HCT116 (cell line): ENCODE measurements around the gene DYDC2. TPM values are rescaled to one million over a fixed set of nuclear protein-coding genes. Genes with fewer than 3 reads are reported as not detected.

Experiments
- ATAC-seq: fragments of 200-7000 bp; cut with Tn5 transposase; 2 replicates; pipeline ENCODE4 v1.9.1; 2020; ENCODE audit warnings: mild to moderate bottlenecking, moderate library complexity
- BruUV-seq: library from RNA; stranded (reverse); fragments of 400-500 nt; replicated peaks from 2 replicates; lab custom pipeline; 2021; lab: Mats Ljungman, UMichigan
- CTCF ChIA-PET: fragments of 300-600 bp; sonication (Branson Sonifier 250); formaldehyde crosslinking; loops from one replicate; lab custom pipeline; 2021; ENCODE audit warnings: antibody characterized with exemption; lab: Charles Lee
- POLR2A ChIA-PET: fragments of 300-600, 350-600 bp; sonication (Branson Sonifier 250); formaldehyde crosslinking; loops from one replicate; lab custom pipeline; 2021; ENCODE audit warnings: antibody characterized with exemption; lab: Charles Lee
- RAD21 ChIA-PET, 2 experiments: fragments of 300-600 bp; sonication (Branson Sonifier 250); formaldehyde crosslinking; loops; one replicate each; lab custom pipeline; 2023; ENCODE audit warnings: low total read pairs in 2 of 2; ENCODE audit not compliant: uncharacterized antibody in 2 of 2, unreplicated experiment in 2 of 2, low non-redundant PET in 1 of 2; lab: Charles Lee
- DNase-seq: peaks from one replicate; pipeline ENCODE4 v3.0.0-alpha.2; 2010; ENCODE audit warnings: low read depth, low spot score
- H2AFZ ChIP-seq: fragments of 200-600 bp; shearing (Covaris generic), sonication (generic); 2 replicates; pipeline ENCODE4 v1.6.1; 2017; ENCODE audit warnings: low read depth, mixed run types, mixed read lengths, antibody characterized with exemption, low read length; ENCODE audit not compliant: poor library complexity, severe bottlenecking
- H3K27ac ChIP-seq: 2 replicates; pipeline ENCODE4 v1.5.1; 2012; ENCODE audit warnings: low read depth, low read length
- H3K27me3 ChIP-seq: fragments of 200-600 bp; sonication (generic); 2 replicates; pipeline ENCODE4 v1.6.1; 2016; ENCODE audit warnings: mixed run types, low read length, mixed read lengths; ENCODE audit not compliant: insufficient read depth
- H3K36me3 ChIP-seq, 2 experiments: fragments of 200-500 bp in 1 of 2; fragments of 200-600 bp in 1 of 2; sonication (Bioruptor generic) in 1 of 2; sonication (generic) in 1 of 2; 2 replicates each; pipeline versions ENCODE4 v1.5.1 to v1.6.1; 2014 to 2016; ENCODE audit warnings: low read length in 2 of 2, inconsistent platforms in 1 of 2, mixed read lengths in 1 of 2, mixed run types in 1 of 2; ENCODE audit not compliant: insufficient read depth in 2 of 2, control insufficient read depth in 1 of 2
- H3K4me1 ChIP-seq, 2 experiments: fragments of 200-600 bp in 1 of 2; sonication (generic) in 1 of 2; 2 replicates each; pipeline versions ENCODE4 v1.5.1 to v1.6.1; 2012 to 2017; ENCODE audit warnings: low read length in 2 of 2, inconsistent platforms in 1 of 2, mild to moderate bottlenecking in 1 of 2, mixed read lengths in 1 of 2, mixed run types in 1 of 2, moderate library complexity in 1 of 2; ENCODE audit not compliant: insufficient read depth in 2 of 2, control insufficient read depth in 1 of 2
- H3K4me2 ChIP-seq: fragments of 200-600 bp; sonication (generic); 2 replicates; pipeline ENCODE4 v1.6.1; 2017; ENCODE audit warnings: mixed run types, low read length, mixed read lengths
- H3K4me3 ChIP-seq, 2 experiments: fragments of 200-600 bp in 1 of 2; sonication (generic) in 1 of 2; replicated peaks in 1 of 2; 2 replicates each; pipeline ENCODE4 v1.5.1; 2011 to 2016; ENCODE audit warnings: low read length in 2 of 2, control low read depth in 1 of 2, low read depth in 1 of 2, mild to moderate bottlenecking in 1 of 2, mixed read lengths in 1 of 2, mixed run types in 1 of 2
- H3K79me2 ChIP-seq: fragments of 200-600 bp; sonication (generic); 2 replicates; pipeline ENCODE4 v1.6.1; 2017; ENCODE audit warnings: mild to moderate bottlenecking, mixed run types, low read length, moderate library complexity, mixed read lengths; ENCODE audit not compliant: insufficient read depth
- H3K9ac ChIP-seq: fragments of 200-600 bp; sonication (generic); 2 replicates; pipeline ENCODE4 v1.6.1; 2016; ENCODE audit warnings: low read length, mixed read lengths
- H3K9me2 ChIP-seq: fragments of 200-600 bp; sonication (generic), shearing (Covaris generic); 2 replicates; pipeline ENCODE4 v1.6.1; 2017; ENCODE audit warnings: mixed run types, mild to moderate bottlenecking, moderate library complexity; ENCODE audit not compliant: insufficient read depth
- H3K9me3 ChIP-seq, 2 experiments: fragments of 200-500 bp in 1 of 2; fragments of 200-600 bp in 1 of 2; sonication (Bioruptor generic) in 1 of 2; sonication (generic) in 1 of 2; 2 replicates each; pipeline ENCODE4 v1.6.1; 2014 to 2017; ENCODE audit warnings: low read length in 2 of 2, mixed read lengths in 2 of 2, inconsistent platforms in 1 of 2, low read depth in 1 of 2, mild to moderate bottlenecking in 1 of 2, mixed run types in 1 of 2, moderate library complexity in 1 of 2; ENCODE audit not compliant: control insufficient read depth in 1 of 2, insufficient read depth in 1 of 2
- H4K20me1 ChIP-seq: fragments of 200-600 bp; sonication (generic), shearing (Covaris generic); 2 replicates; pipeline ENCODE4 v1.6.1; 2017; ENCODE audit warnings: mixed run types, mild to moderate bottlenecking, moderate library complexity; ENCODE audit not compliant: insufficient read depth
- CBX3 ChIP-seq: IDR thresholded peaks from 2 replicates; pipeline ENCODE4 v1.6.1; 2012; ENCODE audit warnings: low read depth
- CEBPB ChIP-seq: IDR thresholded peaks from 2 replicates; pipeline ENCODE4 v1.6.1; 2012; ENCODE audit warnings: low read depth
- ELF1 ChIP-seq: IDR thresholded peaks from 2 replicates; pipeline ENCODE4 v1.6.1; 2012; ENCODE audit warnings: low read depth, borderline replicate concordance
- JUND ChIP-seq: IDR thresholded peaks from 2 replicates; pipeline ENCODE4 v1.6.1; 2012
- TCF7L2 ChIP-seq: IDR thresholded peaks from 2 replicates; pipeline ENCODE4 v1.7.0; 2011; ENCODE audit warnings: borderline replicate concordance, inconsistent platforms; ENCODE audit not compliant: insufficient read depth, insufficient read length; ENCODE audit errors: extremely low read depth
- ZFX ChIP-seq: fragments of 450-650 bp; IDR thresholded peaks from 2 replicates; pipeline ENCODE4 v1.6.1; 2017
- intact Hi-C: fragments of 100-400 bp; cut with micrococcal nuclease; formaldehyde crosslinking; loops from 2 replicates; pipeline ENCODE4 v1.10.0; 2022
- total RNA-seq: library from RNA; stranded (reverse); gene quantifications from one replicate; pipeline ENCODE4 v1.2.1, GENCODE V29; 2021; ENCODE audit not compliant: unreplicated experiment
- TF ChIP-seq, protein P1 (sequence below): IDR thresholded peaks from 2 replicates; pipeline ENCODE4 v1.6.1; 2012

The DYDC2 gene
- total RNA-seq, 1 experiment from 2014 or later = not detected

DNA sequence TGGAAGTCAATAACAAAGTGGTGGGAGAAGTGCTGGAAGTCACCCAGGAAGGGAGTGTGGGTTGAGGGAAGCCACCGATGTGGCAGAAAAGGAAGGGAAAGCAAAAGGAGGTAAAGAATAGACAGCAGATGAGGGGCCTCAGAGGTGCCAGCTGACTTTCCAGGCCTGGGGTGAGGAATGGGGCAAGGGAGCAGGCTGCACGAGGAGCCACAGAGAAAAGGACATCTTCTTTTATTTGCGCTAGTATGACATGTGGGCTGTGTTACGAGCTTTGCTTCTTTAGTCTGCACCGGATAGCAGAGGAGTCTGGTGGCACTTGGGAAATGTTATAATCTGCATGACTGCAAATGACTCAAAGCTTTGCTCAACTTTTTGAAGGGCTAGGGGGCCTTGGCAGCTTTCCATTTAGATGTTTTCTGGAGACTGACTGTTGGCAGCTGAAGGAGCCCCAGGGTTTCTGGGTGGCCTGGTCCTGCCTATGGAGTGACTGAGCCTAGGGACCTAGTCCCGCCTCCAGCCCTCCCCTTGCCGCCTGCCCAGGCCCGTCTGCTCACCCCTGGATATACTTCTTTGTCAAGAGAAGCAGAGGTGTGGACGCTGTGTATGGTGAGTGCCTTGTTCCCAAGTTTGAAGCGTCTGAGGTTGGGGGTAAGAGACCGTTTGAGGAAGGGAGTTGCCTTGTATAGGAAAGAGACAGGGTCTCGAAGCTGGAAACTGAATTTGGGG lies 56.9 kb downstream of the DYDC2 start:
- DNase-seq (no peak), ATAC-seq (no peak)
- H3K4me3 ChIP-seq = no peak overlapping the region
- no peaks in the 10 kb centered on the region for H3K36me3 ChIP-seq
- ChIA-PET RAD21 (no interaction called here), CTCF (no interaction called here), POLR2A (no interaction called here)
- H3K9me2 ChIP-seq = no peaks in the 10 kb centered on the region
- H3K27ac ChIP-seq = no peak overlapping the region
- H2AFZ ChIP-seq = no peak overlapping the region
- BruUV-seq = no TSS peak
- TF ChIP-seq ELF1 (no peak), CEBPB (no peak), TCF7L2 (no peak), CBX3 (no peak), ZFX (no peak)
- H3K9me3 ChIP-seq = no peaks in the 10 kb centered on the region
- intact Hi-C loops = no loop called here
- no peaks in the 10 kb centered on the region for H4K20me1 ChIP-seq
- no peak overlapping the region for H3K4me2 ChIP-seq
- no peaks in the 10 kb centered on the region for H3K27me3 ChIP-seq
- H3K79me2 ChIP-seq = no peaks in the 10 kb centered on the region
- H3K9ac ChIP-seq = no peak overlapping the region
- H3K4me1 ChIP-seq = no peaks in the 10 kb centered on the region; a peak in 1 of 4 replicates

DNA sequence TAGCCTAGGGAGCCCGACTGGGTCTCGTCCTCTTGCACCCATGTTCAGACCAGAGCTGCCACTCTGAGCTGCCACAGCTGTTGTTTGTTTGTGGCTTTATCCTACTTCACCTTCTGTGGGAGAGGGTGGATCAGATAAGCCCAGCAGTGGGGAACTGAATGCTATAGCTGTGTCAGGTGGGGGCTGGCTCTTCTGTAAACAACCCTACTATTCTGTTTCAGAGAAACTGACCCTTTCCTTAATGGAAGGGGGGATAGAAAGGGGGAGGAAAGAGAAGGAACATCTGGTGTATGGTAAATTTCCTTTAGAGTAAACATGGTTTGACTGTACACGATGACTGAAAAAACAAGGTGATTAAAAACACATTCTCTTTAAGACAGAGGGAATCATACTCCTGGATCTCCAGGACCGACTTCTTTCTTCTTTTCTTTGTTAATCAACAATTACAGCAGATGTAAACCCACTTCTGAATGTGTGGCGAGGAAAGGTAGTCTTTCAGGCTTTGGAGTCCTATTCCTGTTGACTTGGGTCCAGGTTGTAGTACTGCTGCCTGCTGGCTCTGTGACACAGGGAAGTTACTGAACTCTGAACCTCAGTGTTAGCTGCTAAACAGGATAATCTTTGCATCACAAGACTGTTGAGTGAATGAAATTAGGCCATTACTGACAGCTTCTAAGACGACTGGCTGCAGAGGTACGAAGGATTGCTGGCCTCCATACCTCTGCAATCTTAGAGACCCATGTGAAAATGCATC lies 57.7 kb downstream of the DYDC2 start:
- Histone ChIP-seq H3K27me3 (no peaks in the 10 kb centered on the region), H3K9me3 (no peaks in the 10 kb centered on the region), H3K4me3 (no peak overlapping the region), H3K27ac (no peak overlapping the region), H3K4me2 (no peak overlapping the region), H3K36me3 (no peaks in the 10 kb centered on the region), H3K9ac (no peak overlapping the region), H2AFZ (no peak overlapping the region), H3K79me2 (no peaks in the 10 kb centered on the region), H3K9me2 (no peaks in the 10 kb centered on the region), H4K20me1 (no peaks in the 10 kb centered on the region), H3K4me1 (no peaks in the 10 kb centered on the region)
- DNase-seq = no peak
- POLR2A ChIA-PET = no interaction called here
- CTCF ChIA-PET = no interaction called here
- RAD21 ChIA-PET = no interaction called here
- no TSS peak for BruUV-seq
- ATAC-seq = no peak
- intact Hi-C loops = no loop called here
- TF ChIP-seq, protein P1, sequence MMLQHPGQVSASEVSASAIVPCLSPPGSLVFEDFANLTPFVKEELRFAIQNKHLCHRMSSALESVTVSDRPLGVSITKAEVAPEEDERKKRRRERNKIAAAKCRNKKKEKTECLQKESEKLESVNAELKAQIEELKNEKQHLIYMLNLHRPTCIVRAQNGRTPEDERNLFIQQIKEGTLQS = no peak
- no peak for TF ChIP-seq JUND
